H54 (cell line): Measurements from ENCODE around the gene MINK1.

Experiments
- DNase-seq: peaks from one replicate; pipeline ENCODE4 v3.0.0; 2011; ENCODE audit warnings: low spot score, mixed read lengths; ENCODE audit not compliant: insufficient read length
- FAIRE-seq: peaks from 3 replicates; lab custom pipeline; 2011; peaks lifted over from hg19 to GRCh38; lab: Jason Lieb, UNC
- POLR2A ChIP-seq: IDR thresholded peaks from 2 replicates; pipeline ENCODE4 v1.6.1; 2011; ENCODE audit warnings: low read depth, mild to moderate bottlenecking, low read length

The MINK1 gene

DNA sequence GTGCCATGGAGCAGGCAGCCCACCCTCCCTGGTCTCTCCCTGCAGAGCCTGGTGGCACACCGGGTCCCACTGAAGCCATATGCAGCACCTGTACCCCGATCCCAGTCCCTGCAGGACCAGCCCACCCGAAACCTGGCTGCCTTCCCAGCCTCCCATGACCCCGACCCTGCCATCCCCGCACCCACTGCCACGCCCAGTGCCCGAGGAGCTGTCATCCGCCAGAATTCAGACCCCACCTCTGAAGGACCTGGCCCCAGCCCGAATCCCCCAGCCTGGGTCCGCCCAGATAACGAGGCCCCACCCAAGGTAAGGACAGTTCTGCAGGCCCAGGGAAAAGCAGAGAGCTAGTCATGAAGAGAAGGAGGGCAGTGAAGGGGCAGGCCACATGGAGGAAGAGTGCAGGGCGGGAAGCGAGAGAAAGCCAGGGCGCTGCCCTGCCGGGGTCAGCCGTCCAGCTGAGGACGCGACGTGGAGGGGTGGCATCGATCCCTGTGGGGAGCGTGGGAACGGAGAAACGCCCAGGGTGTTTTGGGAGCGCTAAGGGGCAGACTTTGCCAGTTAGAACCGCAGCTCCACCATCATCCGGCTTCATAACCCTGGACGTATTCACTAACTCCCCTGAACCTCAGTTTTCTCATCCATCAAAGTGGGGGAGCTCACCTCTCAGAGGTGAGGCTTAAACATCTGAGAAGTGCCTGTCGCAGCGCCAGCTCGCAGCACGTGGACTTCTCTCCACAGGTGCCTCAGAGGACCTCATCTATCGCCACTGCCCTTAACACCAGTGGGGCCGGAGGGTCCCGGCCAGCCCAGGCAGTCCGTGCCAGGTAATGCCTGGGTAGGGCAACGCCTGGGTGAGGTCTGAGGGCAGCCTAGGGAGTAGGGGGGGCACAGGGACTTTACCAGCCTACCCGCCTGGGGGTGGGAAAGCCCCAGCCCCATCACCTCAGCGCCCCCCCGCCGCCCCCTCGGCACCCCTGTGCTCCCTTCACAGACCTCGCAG, 58.6 kb downstream of the MINK1 start:
- no peak for FAIRE-seq
- no peak for TF ChIP-seq POLR2A
- DNase-seq = no peak

- no peak for FAIRE-seq
- no peak for TF ChIP-seq POLR2A
- DNase-seq = no peak
Measured at GRCh38 chr17:4892499-4893221, 59.5 kb downstream of the MINK1 start.

- no peak for DNase-seq
- no peak for TF ChIP-seq POLR2A
- FAIRE-seq = no peak
Measured at GRCh38 chr17:4893272-4893671, 60.1 kb downstream of the MINK1 start.

DNA sequence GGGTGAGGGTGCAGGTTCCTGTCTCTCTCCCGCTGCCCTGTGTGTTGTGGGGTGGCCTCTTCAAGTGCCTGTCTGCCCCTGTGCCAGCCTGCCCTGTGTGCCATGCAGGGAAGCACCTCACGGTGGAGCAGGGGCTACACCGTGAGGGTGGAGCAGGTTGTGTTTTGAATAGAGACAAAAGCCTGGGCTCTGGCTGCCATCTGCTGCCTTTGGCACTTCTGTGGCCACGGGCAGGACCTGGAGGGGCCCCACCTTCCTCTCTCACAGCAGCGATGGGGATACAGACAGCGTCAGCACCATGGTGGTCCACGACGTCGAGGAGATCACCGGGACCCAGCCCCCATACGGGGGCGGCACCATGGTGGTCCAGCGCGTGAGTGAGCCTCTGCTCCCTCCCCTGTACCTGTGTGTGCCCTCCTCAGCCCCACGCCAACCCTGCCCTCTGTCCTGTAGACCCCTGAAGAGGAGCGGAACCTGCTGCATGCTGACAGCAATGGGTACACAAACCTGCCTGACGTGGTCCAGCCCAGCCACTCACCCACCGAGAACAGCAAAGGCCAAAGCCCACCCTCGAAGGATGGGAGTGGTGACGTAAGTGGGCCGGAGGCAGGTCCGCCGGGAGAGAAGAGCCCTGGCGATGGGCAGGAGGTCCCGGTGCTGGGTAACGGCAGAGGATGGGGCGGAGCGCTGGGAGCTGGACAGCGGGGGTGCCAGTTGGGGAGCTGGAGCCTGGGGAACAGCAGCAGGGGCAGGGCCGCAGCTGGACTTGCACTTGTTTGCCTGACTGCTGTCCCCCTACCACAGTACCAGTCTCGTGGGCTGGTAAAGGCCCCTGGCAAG, 60.8 kb downstream of the MINK1 start:
- no peak for TF ChIP-seq POLR2A
- FAIRE-seq = no peak
- no peak for DNase-seq

- FAIRE-seq = no peak
- no peak for TF ChIP-seq POLR2A
- no peak for DNase-seq
Measured at GRCh38 chr17:4895121-4895520, 62.0 kb downstream of the MINK1 start.

DNA sequence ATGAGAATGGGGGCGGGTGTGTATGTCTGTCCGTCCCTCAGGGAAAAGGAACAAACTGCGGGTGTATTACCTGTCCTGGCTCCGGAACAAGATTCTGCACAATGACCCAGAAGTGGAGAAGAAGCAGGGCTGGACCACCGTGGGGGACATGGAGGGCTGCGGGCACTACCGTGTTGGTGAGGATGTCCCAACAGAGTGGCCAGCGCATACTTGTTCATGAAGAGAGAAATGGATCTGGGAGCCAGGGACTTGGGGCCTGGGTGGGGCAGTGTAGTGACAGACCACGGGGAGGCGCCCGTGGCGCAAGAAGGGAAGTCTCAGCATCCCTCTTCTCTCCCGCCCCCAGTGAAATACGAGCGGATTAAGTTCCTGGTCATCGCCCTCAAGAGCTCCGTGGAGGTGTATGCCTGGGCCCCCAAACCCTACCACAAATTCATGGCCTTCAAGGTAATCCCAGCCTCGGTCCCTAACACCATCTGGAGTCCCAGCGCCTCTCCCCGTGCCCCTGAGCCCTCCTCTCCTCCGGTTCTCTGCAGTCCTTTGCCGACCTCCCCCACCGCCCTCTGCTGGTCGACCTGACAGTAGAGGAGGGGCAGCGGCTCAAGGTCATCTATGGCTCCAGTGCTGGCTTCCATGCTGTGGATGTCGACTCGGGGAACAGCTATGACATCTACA, 62.7 kb downstream of the MINK1 start:
- no peak for TF ChIP-seq POLR2A
- DNase-seq (no peak), FAIRE-seq (no peak)

- no peak for TF ChIP-seq POLR2A
Measured at GRCh38 chr17:4896332-4897197, 63.4 kb downstream of the MINK1 start.

DNA sequence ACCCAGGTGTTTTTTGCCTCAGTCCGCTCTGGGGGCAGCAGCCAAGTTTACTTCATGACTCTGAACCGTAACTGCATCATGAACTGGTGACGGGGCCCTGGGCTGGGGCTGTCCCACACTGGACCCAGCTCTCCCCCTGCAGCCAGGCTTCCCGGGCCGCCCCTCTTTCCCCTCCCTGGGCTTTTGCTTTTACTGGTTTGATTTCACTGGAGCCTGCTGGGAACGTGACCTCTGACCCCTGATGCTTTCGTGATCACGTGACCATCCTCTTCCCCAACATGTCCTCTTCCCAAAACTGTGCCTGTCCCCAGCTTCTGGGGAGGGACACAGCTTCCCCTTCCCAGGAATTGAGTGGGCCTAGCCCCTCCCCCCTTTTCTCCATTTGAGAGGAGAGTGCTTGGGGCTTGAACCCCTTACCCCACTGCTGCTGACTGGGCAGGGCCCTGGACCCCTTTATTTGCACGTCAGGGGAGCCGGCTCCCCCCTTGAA, 64.1 kb downstream of the MINK1 start:
- DNase-seq (no peak), FAIRE-seq (no peak)
- TF ChIP-seq POLR2A = no peak

More at GRCh38 chr17:4896332-4897197, 63.4 kb downstream of the MINK1 start:
- DNase-seq (no peak), FAIRE-seq (no peak)

GRCh38 chr17:4897785-4898184, 64.6 kb downstream of the MINK1 start:
- FAIRE-seq (no peak), DNase-seq (no peak)
- no peak for TF ChIP-seq POLR2A

GRCh38 chr17:4898351-4898750, 65.2 kb downstream of the MINK1 start:
- no peak for TF ChIP-seq POLR2A
- FAIRE-seq = no peak
- DNase-seq = no peak

DNA sequence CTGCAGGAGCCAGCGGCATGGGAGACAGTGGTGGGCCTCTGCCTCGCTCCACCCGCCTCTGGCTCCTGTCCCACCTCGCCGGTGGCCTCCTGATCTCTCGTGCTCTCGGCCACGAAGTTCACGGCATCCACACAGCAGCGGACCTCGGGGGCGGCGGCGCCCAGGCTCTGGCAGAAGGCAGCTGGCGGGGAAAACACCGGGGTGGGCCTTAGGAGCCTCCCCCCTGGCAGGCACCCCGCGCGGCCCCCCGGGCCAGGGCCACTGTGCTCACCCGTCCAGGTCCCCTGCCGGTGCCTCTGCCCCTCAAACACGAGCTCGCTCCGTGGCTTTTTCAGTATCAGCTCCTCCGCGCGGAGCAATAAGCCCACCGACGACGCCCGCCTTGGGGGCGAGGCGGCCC, 65.8 kb downstream of the MINK1 start:
- FAIRE-seq = no peak
- no peak for DNase-seq
- no peak for TF ChIP-seq POLR2A
